Posterior vena cava (tissue), 2 donors: ENCODE measurements around the gene TOGARAM1. TPM values are rescaled to one million over a fixed set of nuclear protein-coding genes. Genes with fewer than 3 reads are reported as not detected.

Source experiments
- DNase-seq: peaks from one replicate; pipeline ENCODE4 v3.0.0-alpha.2; 2020; ENCODE audit warnings: low spot score
- intact Hi-C, 2 donors: fragments of 100-400 bp; cut with DNase I; formaldehyde crosslinking; loops; one replicate each; pipeline versions ENCODE4 v1.14.1 to v1.14.2; 2022 to 2023
- total RNA-seq, 2 donors: library from RNA; stranded (reverse); fragmentation: NEBNext Ultra II Directional; extraction: Animal tissue kit (Norgen Biotek cat#: 25700); gene quantifications; one replicate each; pipeline ENCODE4 v1.2.1, GENCODE V29; 2021
- donor health status: DM: yes; HTN: yes; CAD: no.
- donor health status: DM: yes; HTN: yes; CAD: no.

TOGARAM1 gene
- total RNA-seq, 2 donors from 2014 or later = 12.9 to 17.0 TPM

- intact Hi-C loops = no loop called here
- no peak for DNase-seq
Measured at GRCh38 chr14:45003924-45004323, 41.9 kb downstream of the TOGARAM1 start.

DNA sequence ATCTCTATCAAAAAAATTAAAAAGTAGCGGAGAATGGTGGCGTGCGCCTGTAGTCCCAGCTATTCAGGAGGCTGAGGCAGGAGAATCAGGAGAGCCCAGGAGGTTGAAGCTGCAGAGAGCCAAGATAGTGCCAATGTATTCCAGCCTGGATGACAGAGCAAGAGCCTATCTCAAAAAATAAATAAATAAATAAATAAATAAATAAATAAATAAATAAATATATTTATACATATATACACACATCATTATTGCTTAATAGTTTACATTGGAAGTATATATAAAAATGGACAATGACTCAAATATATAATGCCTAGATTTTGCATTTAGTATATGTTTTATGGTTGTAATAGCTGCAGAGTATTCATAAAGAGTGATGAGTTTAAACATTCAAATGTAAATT is 53.1 kb downstream of the TOGARAM1 start:
- intact Hi-C loops = no loop called here
- DNase-seq = no peak

- DNase-seq = no peak
- intact Hi-C loops = no loop called here
Measured at GRCh38 chr14:45028107-45028626, 66.2 kb downstream of the TOGARAM1 start.

- DNase-seq = no peak
- intact Hi-C loops = no loop called here
Measured at GRCh38 chr14:45034730-45035129, 72.7 kb downstream of the TOGARAM1 start.

GRCh38 chr14:45038256-45038655 is 76.3 kb downstream of the TOGARAM1 start:
- intact Hi-C loops = no loop called here

DNA sequence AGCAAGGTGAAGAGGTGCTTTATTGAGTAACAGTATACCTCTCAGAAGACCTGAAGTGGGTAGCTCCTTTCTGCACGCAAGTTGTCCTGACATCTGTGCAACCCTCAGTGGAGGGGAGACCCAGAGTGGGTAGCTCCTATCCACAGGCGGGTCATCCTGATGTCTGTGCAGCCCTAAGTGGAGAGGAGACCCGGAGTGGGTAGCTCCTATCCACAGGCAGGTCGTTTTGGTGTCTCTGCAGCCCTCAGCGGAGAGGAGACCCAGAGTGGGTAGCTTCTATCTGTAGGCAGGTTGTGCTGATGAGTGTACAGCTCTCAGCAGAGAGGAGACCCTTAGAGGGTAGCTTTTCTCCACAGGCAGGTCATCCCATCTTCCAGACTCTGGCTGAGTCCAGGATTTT is 76.9 kb downstream of the TOGARAM1 start:
- no peak for DNase-seq
- intact Hi-C loops = no loop called here

More at GRCh38 chr14:45038256-45038655, 76.3 kb downstream of the TOGARAM1 start:
- no peak for DNase-seq

GRCh38 chr14:45039390-45039789 is 77.4 kb downstream of the TOGARAM1 start:
- no peak for DNase-seq
- intact Hi-C loops = no loop called here

DNA sequence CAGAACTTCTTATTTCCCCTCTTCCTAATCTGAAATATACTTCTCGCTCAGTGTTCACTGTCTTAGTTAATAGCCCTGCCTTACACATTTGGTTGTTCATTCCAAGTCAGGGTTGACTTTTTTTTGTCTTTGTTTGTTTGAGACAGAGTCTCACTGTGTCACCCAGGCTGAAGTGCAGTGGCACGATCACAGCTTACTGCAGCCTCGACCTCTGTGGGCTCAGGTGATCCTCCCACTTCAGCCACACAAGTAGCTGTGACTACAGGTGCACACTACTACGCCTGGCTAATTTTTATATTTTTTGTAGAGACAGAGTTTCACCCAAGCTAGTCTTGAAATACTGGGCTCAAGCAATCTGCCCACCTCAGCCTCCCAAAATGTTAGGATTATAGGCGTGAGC is 79.7 kb downstream of the TOGARAM1 start:
- intact Hi-C loops = no loop called here
- no peak for DNase-seq

GRCh38 chr14:45044638-45045037 is 82.6 kb downstream of the TOGARAM1 start:
- intact Hi-C loops = no loop called here
- DNase-seq = no peak

GRCh38 chr14:45048385-45048784 is 86.4 kb downstream of the TOGARAM1 start:
- intact Hi-C loops = no loop called here

GRCh38 chr14:45051180-45051579 is 89.2 kb downstream of the TOGARAM1 start:
- intact Hi-C loops = no loop called here

More at GRCh38 chr14:45048385-45048784, 86.4 kb downstream of the TOGARAM1 start:
- DNase-seq = no peak

DNA sequence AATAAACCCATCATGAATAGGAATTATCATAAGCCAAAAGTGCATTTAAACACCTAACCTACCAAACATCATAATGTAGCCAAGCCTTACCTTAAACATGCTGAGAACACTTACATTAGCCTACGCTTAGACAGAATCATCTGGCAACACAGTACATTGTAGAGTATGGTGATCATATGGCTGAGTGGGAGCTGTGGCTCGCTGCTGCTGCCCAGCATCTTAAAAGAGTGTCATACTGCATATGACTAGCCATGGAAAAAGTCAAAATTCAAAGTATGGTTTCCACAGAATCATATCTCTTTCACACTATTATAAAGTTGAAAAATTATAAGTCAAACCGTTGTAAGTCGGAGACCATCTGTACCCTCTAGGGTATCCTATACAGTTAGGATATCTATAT is 89.9 kb downstream of the TOGARAM1 start:
- no peak for DNase-seq
- intact Hi-C loops = no loop called here

More at GRCh38 chr14:45051180-45051579, 89.2 kb downstream of the TOGARAM1 start:
- DNase-seq = no peak

GRCh38 chr14:45057349-45057748 is 95.4 kb downstream of the TOGARAM1 start:
- DNase-seq = no peak
- intact Hi-C loops = no loop called here

- DNase-seq = no peak
- intact Hi-C loops = no loop called here
Measured at GRCh38 chr14:45057881-45058364, 95.9 kb downstream of the TOGARAM1 start.

DNA sequence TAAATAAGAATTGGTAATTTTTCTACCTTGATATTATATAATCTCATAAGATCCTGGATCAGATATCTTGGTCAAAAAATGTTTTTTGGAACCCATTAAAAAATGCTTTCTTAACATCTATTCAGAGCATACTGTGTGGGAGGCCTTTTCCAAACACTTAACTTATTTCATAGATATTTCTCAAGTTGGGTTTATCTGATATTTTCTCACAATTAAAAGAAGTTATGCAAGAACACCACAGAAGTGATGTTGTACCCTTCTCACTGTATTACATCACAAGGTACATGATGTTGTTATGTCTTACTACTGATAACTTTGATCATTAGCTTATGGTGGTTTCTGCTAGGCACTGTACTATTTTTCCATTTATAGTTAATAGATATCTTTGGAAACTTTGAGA is 98.6 kb downstream of the TOGARAM1 start:
- intact Hi-C loops = no loop called here
- DNase-seq = no peak

GRCh38 chr14:45065540-45065939 is 103.5 kb downstream of the TOGARAM1 start:
- intact Hi-C loops = no loop called here
- no peak for DNase-seq

- no peak for DNase-seq
- intact Hi-C loops = no loop called here
Measured at GRCh38 chr14:45065956-45066355, 104.0 kb downstream of the TOGARAM1 start.

- intact Hi-C loops = no loop called here
Measured at GRCh38 chr14:45066667-45067066, 104.7 kb downstream of the TOGARAM1 start.

DNA sequence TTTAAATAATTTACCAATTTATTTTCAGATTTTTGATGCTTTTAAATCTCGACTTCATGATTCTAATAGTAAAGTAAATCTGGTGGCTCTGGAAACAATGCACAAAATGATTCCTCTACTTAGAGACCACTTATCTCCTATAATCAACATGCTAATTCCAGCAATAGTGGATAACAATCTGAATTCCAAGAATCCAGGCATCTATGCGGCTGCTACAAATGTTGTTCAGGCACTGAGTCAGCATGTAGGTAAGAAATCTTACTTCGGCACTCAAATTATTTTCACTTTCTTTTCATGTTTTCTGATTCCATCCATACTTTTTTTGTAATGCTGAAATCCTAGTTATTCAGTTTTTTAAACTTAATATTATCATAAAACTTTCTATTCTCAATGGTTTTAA is 106.4 kb downstream of the TOGARAM1 start:
- intact Hi-C loops = no loop called here
- DNase-seq = no peak

More at GRCh38 chr14:45066667-45067066, 104.7 kb downstream of the TOGARAM1 start:
- no peak for DNase-seq

- intact Hi-C loops = loop anchor here in 1 of 2 donors (2.0 kb wide), 1 partner anchor 37 kb away; no protein-coding TSS in a partner anchor
- no peak for DNase-seq
Measured at GRCh38 chr14:45070215-45070614, 108.2 kb downstream of the TOGARAM1 start.

DNA sequence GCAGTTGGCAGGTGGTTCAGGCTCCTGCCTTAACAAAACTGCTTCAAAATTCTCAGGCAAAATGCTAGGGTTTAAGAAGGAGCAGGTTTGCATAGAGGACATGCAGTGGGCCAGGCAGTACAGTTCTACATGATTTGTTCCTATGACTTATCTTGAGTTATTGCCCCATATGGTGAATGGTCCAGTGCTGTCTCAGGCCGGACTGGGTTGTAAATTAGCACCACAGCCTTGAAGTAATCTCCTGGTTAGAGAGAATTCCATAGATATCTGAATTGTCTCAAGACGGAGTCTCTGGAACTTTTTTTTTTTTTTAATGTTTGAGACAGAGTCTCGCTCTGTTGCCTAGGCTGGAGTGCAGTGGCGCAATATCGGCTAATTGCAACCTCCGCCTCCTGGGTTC is 110.1 kb downstream of the TOGARAM1 start:
- DNase-seq = no peak
- intact Hi-C loops = no loop called here
